Fibroblast of lung (primary cell): ENCODE results near the gene GDI1. TPM values are rescaled to one million over a fixed set of nuclear protein-coding genes. Genes with fewer than 3 reads are reported as not detected.

Experiments
- DNase-seq, 2 donors: peaks; one replicate each; pipeline versions ENCODE4 v3.0.0 to v3.0.0-alpha.2; 2010; ENCODE audit warnings: low read depth in 2 of 2
- H2AFZ ChIP-seq: 2 replicates; pipeline ENCODE4 v1.5.1; 2012; ENCODE audit warnings: low read length, control low read depth, inconsistent platforms
- H3K27ac ChIP-seq: 2 replicates; pipeline ENCODE4 v1.5.1; 2011; ENCODE audit warnings: low read length, control low read depth; ENCODE audit not compliant: insufficient read depth
- H3K27me3 ChIP-seq: 2 replicates; pipeline ENCODE4 v1.5.1; 2011; ENCODE audit warnings: mild to moderate bottlenecking, low read length; ENCODE audit not compliant: control insufficient read depth, insufficient read depth
- H3K36me3 ChIP-seq: 2 replicates; pipeline ENCODE4 v1.5.1; 2011; ENCODE audit warnings: low read length; ENCODE audit not compliant: control insufficient read depth, insufficient read depth
- H3K4me1 ChIP-seq: 2 replicates; pipeline ENCODE4 v1.5.1; 2011; ENCODE audit warnings: low read length; ENCODE audit not compliant: control insufficient read depth, insufficient read depth; ENCODE audit errors: extremely low read depth
- H3K4me2 ChIP-seq: 2 replicates; pipeline ENCODE4 v1.5.1; 2011; ENCODE audit warnings: low read length, control low read depth; ENCODE audit not compliant: insufficient read depth; ENCODE audit errors: extremely low read depth
- H3K4me3 ChIP-seq, 4 experiments: fragments of 200-600 bp in 1 of 4; sonication (generic) in 1 of 4; replicated peaks in 1 of 4; 2 replicates each; pipeline ENCODE4 v1.5.1; 2011 to 2016; ENCODE audit warnings: low read length in 4 of 4, low read depth in 3 of 4, mild to moderate bottlenecking in 3 of 4, control low read depth in 2 of 4, inconsistent platforms in 1 of 4, mixed read lengths in 1 of 4; ENCODE audit not compliant: insufficient read depth in 1 of 4; ENCODE audit errors: control extremely low read depth in 1 of 4
- H3K79me2 ChIP-seq: 2 replicates; pipeline ENCODE4 v1.5.1; 2012; ENCODE audit warnings: mild to moderate bottlenecking, low read length, inconsistent platforms; ENCODE audit not compliant: control insufficient read depth, insufficient read depth
- H3K9ac ChIP-seq: 2 replicates; pipeline ENCODE4 v1.5.1; 2011; ENCODE audit warnings: mild to moderate bottlenecking, low read length, control low read depth; ENCODE audit not compliant: insufficient read depth
- H3K9me3 ChIP-seq: 2 replicates; pipeline ENCODE4 v1.5.1; 2012; ENCODE audit warnings: low read depth, low read length; ENCODE audit not compliant: control insufficient read depth, insufficient read depth
- H4K20me1 ChIP-seq: 2 replicates; pipeline ENCODE4 v1.5.1; 2011; ENCODE audit warnings: low read length; ENCODE audit not compliant: control insufficient read depth, insufficient read depth; ENCODE audit errors: extremely low read depth
- CTCF ChIP-seq, 2 donors: IDR thresholded peaks in 1 of 2; conservative IDR thresholded peaks in 1 of 2; 1 replicate in 1 of 2; 2 replicates in 1 of 2; pipeline ENCODE4 v1.5.1; 2011 to 2012; ENCODE audit warnings: low read length in 2 of 2, control low read depth in 1 of 2, inconsistent platforms in 1 of 2, low read depth in 1 of 2, mild to moderate bottlenecking in 1 of 2
- EZH2 ChIP-seq: IDR thresholded peaks from 2 replicates; pipeline ENCODE4 v1.5.1; 2012; ENCODE audit warnings: low read length, control low read depth, mild to moderate bottlenecking; ENCODE audit errors: missing control alignments
- polyA plus RNA-seq, 2 donors: library from polyadenylated mRNA; depleted of rRNA in 1 of 2; stranded (reverse) in 1 of 2; unstranded in 1 of 2; fragments of >200 nt; gene quantifications; 2 replicates each; pipeline ENCODE4 v1.2.1, GENCODE V29; 2011 to 2012; ENCODE audit warnings: missing spikeins in 1 of 2
- total RNA-seq: library from RNA; depleted of rRNA; stranded (reverse); fragments of >200 nt; gene quantifications from 2 replicates; pipeline ENCODE4 v1.2.1, GENCODE V29; 2014

Gene GDI1
- total and polyA plus RNA-seq, 2 donors (not counting 1 experiment from before 2014, with no cell fraction given): 86.5 to 134 TPM

- Histone ChIP-seq H3K4me3 (no peak overlapping the region), H3K9me3 (no peaks in the 10 kb centered on the region), H3K79me2 (peaks cover 14% of the 10 kb centered on the region), H3K4me2 (no peak overlapping the region), H3K27ac (no peak overlapping the region), H3K9ac (no peak overlapping the region), H3K36me3 (no peaks in the 10 kb centered on the region), H3K27me3 (no peaks in the 10 kb centered on the region), H2AFZ (no peak overlapping the region), H4K20me1 (no peaks in the 10 kb centered on the region), H3K4me1 (no peaks in the 10 kb centered on the region)
- DNase-seq: no peak
- TF ChIP-seq EZH2: no peak
- TF ChIP-seq CTCF (conservative IDR thresholded peaks at IDR 0.05 in 1 of 2, IDR thresholded peaks at IDR 0.05 in 1 of 2; ENCODE audit: low read depth in 1 of 2, low read length in 2 of 2): no peak
Observed at GRCh38 chrX:154426916-154427770, 9.8 kb upstream of the GDI1 start.

- no peak within 1 kb of the TSS for H2AFZ ChIP-seq
- no peaks in the 10 kb centered on the region for H4K20me1 ChIP-seq
- TF ChIP-seq EZH2: no peak
- no peak for TF ChIP-seq CTCF (conservative IDR thresholded peaks at IDR 0.05 in 1 of 2, IDR thresholded peaks at IDR 0.05 in 1 of 2; ENCODE audit: low read depth in 1 of 2, low read length in 2 of 2)
- H3K4me3 ChIP-seq: peak within 1 kb of the TSS; percentile 52 to 70 (median 64)
- H3K4me2 ChIP-seq: peak within 1 kb of the TSS; percentile 77
- no peaks in the 10 kb centered on the region for H3K27me3 ChIP-seq
- no peaks in the 10 kb centered on the region for H3K4me1 ChIP-seq
- peak within 1 kb of the TSS; percentile 16 for H3K27ac ChIP-seq
- H3K9me3 ChIP-seq: no peaks in the 10 kb centered on the region
- H3K79me2 ChIP-seq: peaks cover 14% of the 10 kb centered on the region
- DNase-seq: peak; percentile 94 to 95
- H3K36me3 ChIP-seq: no peaks in the 10 kb centered on the region
- H3K9ac ChIP-seq: peak within 1 kb of the TSS; percentile 57
Observed at GRCh38 chrX:154428176-154429171, 8.5 kb upstream of the GDI1 start, which contains the start of gene ATP6AP1. ATP6AP1 (plus strand) TSS chrX:154428677; CDS start chrX:154428693, 16 bp downstream.

- H3K4me3 ChIP-seq: peak overlapping the region in 3 of 4 experiments; percentile 60 to 70 (median 69)
- H3K27ac ChIP-seq: no peak overlapping the region
- peak overlapping the region; percentile 77 for H3K4me2 ChIP-seq
- no peaks in the 10 kb centered on the region for H3K27me3 ChIP-seq
- no peak for DNase-seq
- no peaks in the 10 kb centered on the region for H3K4me1 ChIP-seq
- H3K79me2 ChIP-seq: peaks cover 14% of the 10 kb centered on the region
- H3K36me3 ChIP-seq: peaks cover 3% of the 10 kb centered on the region
- H2AFZ ChIP-seq: no peak overlapping the region
- no peaks in the 10 kb centered on the region for H3K9me3 ChIP-seq
- TF ChIP-seq CTCF (conservative IDR thresholded peaks at IDR 0.05 in 1 of 2, IDR thresholded peaks at IDR 0.05 in 1 of 2; ENCODE audit: low read depth in 1 of 2, low read length in 2 of 2) (no peak), EZH2 (no peak)
- H4K20me1 ChIP-seq: no peaks in the 10 kb centered on the region
- H3K9ac ChIP-seq: no peak overlapping the region
Observed at GRCh38 chrX:154429711-154430110, 7.2 kb upstream of the GDI1 start.
